ENCODE results near the gene OR2A1.
"Not testable (repeated sequence)": the region's sequence is repeated elsewhere in the genome, so short reads cannot be mapped to it uniquely, and the experiment has no call there.

- not testable (repeated sequence) for TF ChIP-seq CTCF (IDR thresholded peaks at IDR 0.05); EZH2 (IDR thresholded peaks at IDR 0.05; ENCODE audit: borderline replicate concordance, insufficient read depth, low read depth, low read length, poor library complexity, severe bottlenecking)
Observed at GRCh38 chr7:144293794-144294499, 18.3 kb upstream of the OR2A1 start.

Measured in B cell (primary cell).